Activated T-helper 2 cell treated with anti-CD3 and anti-CD28 coated beads, Interferon-gamma antibody, Interleukin-2, Interleukin-4, amounts not matched to agents 10 μg/mL and 5 μg/mL and 100 μg/mL, durations not matched to agents 14 hours and 24 hours and 36 hours (primary cell): ENCODE data around the gene CAPN5. TPM values are rescaled to one million over a fixed set of nuclear protein-coding genes. Genes with fewer than 3 reads are reported as not detected.
A peak's percentile ranks its signal among the peaks of the same experiment; 100 is the strongest.

Experiments used
- DNase-seq: peaks from one replicate; pipeline ENCODE4 v3.0.0; 2021; ENCODE audit warnings: low spot score
- H3K27ac Mint-ChIP-seq: one replicate; pipeline ENCODE4 v1.8.0; 2021; ENCODE audit warnings: mixed read lengths
- H3K27me3 Mint-ChIP-seq: one replicate; pipeline ENCODE4 v1.8.0; 2021; ENCODE audit warnings: low read depth, mixed read lengths
- H3K36me3 Mint-ChIP-seq: one replicate; pipeline ENCODE4 v1.8.0; 2021; ENCODE audit warnings: low read depth, mixed read lengths
- H3K4me1 Mint-ChIP-seq: one replicate; pipeline ENCODE4 v1.8.0; 2021; ENCODE audit warnings: low read depth, mixed read lengths
- H3K4me3 Mint-ChIP-seq: one replicate; pipeline ENCODE4 v1.8.0; 2021; ENCODE audit warnings: low read depth, mild to moderate bottlenecking, moderate library complexity, mixed read lengths
- H3K9me3 Mint-ChIP-seq: one replicate; pipeline ENCODE4 v1.8.0; 2021; ENCODE audit warnings: mixed read lengths
- intact Hi-C: fragments of 100-400 bp; cut with micrococcal nuclease; formaldehyde crosslinking; loops from one replicate; pipeline ENCODE4 v1.15.1; 2023
- total RNA-seq: library from RNA; stranded (reverse); gene quantifications from 2 replicates; pipeline ENCODE4 v1.2.3, GENCODE V29; 2022

The CAPN5 gene
- total RNA-seq, 1 donor from 2014 or later: 0.55 TPM

DNA sequence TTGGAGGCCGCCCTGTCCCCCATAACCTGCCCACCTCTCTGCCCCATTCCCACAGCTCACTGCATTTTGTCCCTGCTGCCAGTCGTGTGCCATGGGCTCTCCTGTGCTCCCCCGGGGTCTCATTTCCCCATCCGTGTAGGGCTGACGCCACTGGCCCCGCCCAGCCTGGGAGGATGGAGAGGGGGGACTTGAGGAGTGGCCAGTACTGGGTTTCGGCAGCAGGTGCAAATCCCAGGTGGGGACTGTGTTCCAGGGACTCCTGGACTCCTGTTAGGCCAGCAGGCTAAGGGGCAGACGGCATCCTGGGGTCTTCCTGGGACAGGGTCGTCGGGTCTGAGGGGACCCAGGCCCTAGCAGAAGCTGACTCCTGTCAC lies 60.1 kb downstream of the CAPN5 start:
- peaks cover 5% of the 10 kb centered on the region for H3K27me3 Mint-ChIP-seq
- H3K4me1 Mint-ChIP-seq: no peaks in the 10 kb centered on the region
- no peaks in the 10 kb centered on the region for H3K36me3 Mint-ChIP-seq
- DNase-seq: no peak
- no peak overlapping the region for H3K27ac Mint-ChIP-seq
- intact Hi-C loops: loop anchor here (1.0 kb wide), 2 partner anchors 61 to 421 kb away; no protein-coding TSS in a partner anchor
- H3K4me3 Mint-ChIP-seq: no peak overlapping the region
- no peaks in the 10 kb centered on the region for H3K9me3 Mint-ChIP-seq

DNA sequence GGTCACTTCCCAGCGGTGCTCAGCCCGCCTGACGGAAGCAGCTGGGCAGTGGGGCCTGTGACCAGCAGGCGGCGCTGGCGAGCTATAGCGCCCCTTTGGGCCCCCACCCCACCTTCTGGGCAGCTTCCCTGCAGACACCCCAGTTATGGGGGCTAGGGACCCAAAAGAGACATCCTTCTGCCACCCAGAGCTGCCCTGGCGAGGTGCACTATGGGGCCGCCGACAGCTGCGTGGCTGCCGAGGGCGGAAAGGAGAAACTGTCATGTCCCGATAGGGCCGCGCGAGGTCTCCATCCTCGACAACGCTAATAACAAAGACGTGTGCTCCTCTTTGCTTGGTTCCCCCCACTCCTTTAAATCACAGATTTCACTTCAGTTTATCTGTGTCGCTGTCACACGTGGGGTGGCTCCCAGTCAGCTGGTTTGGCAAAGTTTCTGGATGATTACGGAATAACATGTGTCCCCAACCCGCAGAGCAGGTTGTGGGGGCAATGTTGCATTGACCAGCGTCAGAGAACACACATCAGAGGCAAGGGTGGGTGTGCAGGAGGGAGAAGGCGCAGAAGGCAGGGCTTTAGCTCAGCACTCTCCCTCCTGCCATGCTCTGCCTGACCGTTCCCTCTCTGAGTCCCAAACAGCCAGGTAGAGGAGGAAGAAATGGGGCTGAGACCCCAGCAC lies 60.6 kb downstream of the CAPN5 start:
- H3K9me3 Mint-ChIP-seq: no peaks in the 10 kb centered on the region
- intact Hi-C loops: loop anchor here (1.0 kb wide), 2 partner anchors 61 to 421 kb away; no protein-coding TSS in a partner anchor
- no peaks in the 10 kb centered on the region for H3K36me3 Mint-ChIP-seq
- H3K4me1 Mint-ChIP-seq: no peaks in the 10 kb centered on the region
- H3K27me3 Mint-ChIP-seq: peaks cover 5% of the 10 kb centered on the region
- DNase-seq: peak; percentile 31
- peak overlapping the region; percentile 49 for H3K4me3 Mint-ChIP-seq
- H3K27ac Mint-ChIP-seq: no peak overlapping the region

DNA sequence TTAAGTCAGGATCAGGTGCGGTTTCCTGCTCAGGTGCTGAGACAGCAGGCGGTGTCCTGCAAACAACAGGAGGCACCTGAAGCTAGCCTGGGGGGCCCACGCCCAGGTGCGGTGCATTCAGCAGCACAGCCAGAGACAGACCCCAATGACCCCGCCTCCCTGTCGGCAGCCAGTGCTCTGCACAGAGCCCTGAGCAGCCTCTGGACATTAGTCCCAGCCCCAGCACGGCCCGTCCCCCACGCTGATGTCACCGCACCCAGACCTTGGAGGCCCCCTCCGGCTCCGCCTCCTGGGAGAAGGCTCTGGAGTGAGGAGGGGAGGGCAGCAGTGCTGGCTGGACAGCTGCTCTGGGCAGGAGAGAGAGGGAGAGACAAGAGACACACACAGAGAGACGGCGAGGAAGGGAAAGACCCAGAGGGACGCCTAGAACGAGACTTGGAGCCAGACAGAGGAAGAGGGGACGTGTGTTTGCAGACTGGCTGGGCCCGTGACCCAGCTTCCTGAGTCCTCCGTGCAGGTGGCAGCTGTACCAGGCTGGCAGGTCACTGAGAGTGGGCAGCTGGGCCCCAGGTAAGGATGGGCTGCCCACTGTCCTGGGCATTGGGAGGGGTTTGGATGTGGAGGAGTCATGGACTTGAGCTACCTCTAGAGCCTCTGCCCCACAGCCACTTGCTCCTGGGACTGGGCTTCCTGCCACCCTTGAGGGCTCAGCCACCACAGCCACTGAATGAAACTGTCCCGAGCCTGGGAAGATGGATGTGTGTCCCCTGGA lies 61.3 kb downstream of the CAPN5 start, which contains the start of gene MYO7A:
MYO7A (plus strand) TSS at position 327 of the 772 bp plus-strand sequence. CDS start 2,389 bp downstream, outside the sequence.
- Mint-ChIP-seq H3K9me3 (no peaks in the 10 kb centered on the region), H3K27ac (no peak within 1 kb of the TSS), H3K27me3 (peaks cover 5% of the 10 kb centered on the region), H3K36me3 (no peaks in the 10 kb centered on the region), H3K4me3 (peak within 1 kb of the TSS; percentile 49), H3K4me1 (no peaks in the 10 kb centered on the region)
- DNase-seq: no peak
- intact Hi-C loops: loop anchor here (1.0 kb wide), 2 partner anchors 60 to 420 kb away; no protein-coding TSS in a partner anchor

DNA sequence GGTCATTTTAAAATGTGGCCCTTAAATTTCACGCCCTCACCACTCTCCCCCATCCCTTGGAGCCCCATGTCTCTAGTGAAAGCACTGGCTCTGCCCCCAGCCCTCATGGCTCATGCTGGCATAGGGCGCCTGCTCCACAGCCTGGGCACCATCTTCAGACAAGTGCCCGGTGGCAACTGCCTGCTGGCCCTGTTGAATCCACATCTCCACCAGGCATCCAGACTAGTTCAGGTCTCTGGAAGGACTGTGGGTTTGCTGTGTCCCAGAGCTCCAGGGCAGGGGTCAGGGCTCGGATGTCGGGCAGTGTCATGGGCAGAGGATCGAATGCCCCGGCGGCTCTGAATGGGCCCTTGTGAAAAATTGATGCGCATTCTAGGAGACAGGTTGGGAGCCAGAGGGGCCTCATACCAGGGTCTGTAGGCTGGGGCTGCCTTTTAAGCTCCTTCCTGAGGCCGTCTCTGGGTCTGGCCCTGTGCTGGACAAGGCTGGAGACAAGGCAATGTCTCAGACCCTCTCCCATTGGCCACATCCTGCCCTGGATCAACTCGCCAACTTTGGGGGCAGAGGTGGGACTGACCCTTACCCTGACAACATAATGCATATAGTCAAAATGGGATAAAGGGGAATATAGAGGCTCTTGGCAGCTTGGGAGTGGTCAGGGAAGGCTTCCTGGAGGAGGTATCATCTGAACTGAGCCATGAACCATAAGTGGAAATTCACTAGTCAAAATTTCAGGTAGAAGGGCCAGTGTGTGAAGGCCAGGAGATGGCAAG lies 62.5 kb downstream of the CAPN5 start:
- intact Hi-C loops: no loop called here
- H3K4me3 Mint-ChIP-seq: no peak overlapping the region
- DNase-seq: no peak
- H3K27me3 Mint-ChIP-seq: peaks cover 5% of the 10 kb centered on the region
- no peaks in the 10 kb centered on the region for H3K9me3 Mint-ChIP-seq
- H3K36me3 Mint-ChIP-seq: no peaks in the 10 kb centered on the region
- no peak overlapping the region for H3K27ac Mint-ChIP-seq
- H3K4me1 Mint-ChIP-seq: no peaks in the 10 kb centered on the region

DNA sequence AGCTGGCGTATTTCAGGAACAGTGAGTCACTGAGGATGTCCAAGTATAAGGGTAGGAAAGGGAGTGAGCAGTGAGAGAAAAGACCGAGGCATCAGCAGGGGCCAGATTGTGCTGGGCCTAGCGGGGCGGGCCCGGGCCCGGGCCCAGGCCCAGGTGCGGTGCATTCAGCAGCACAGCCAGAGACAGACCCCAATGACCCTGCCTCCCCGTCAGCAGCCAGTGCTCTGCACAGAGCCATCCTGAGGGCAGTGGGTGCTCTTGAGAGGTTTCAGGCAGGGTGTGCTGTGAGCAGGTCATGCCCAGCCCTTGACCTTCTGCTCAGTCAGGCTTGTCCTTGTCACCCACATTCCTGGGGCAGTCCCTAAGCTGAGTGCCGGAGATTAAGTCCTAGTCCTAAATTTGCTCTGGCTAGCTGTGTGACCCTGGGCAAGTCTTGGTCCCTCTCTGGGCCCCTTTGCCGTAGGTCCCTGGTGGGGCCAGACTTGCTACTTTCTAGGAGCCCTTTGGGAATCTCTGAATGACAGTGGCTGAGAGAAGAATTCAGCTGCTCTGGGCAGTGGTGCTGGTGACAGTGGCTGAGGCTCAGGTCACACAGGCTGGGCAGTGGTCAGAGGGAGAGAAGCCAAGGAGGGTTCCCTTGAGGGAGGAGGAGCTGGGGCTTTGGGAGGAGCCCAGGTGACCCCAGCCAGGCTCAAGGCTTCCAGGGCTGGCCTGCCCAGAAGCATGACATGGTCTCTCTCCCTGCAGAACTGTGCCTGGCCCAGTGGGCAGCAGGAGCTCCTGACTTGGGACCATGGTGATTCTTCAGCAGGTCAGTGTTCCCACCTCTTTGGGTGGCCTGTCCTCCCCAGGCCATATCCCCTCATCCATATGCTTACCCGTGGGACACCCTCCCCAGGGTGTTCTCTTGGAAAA lies 63.3 kb downstream of the CAPN5 start:
- intact Hi-C loops: no loop called here
- no peak overlapping the region for H3K4me3 Mint-ChIP-seq
- DNase-seq: no peak

DNA sequence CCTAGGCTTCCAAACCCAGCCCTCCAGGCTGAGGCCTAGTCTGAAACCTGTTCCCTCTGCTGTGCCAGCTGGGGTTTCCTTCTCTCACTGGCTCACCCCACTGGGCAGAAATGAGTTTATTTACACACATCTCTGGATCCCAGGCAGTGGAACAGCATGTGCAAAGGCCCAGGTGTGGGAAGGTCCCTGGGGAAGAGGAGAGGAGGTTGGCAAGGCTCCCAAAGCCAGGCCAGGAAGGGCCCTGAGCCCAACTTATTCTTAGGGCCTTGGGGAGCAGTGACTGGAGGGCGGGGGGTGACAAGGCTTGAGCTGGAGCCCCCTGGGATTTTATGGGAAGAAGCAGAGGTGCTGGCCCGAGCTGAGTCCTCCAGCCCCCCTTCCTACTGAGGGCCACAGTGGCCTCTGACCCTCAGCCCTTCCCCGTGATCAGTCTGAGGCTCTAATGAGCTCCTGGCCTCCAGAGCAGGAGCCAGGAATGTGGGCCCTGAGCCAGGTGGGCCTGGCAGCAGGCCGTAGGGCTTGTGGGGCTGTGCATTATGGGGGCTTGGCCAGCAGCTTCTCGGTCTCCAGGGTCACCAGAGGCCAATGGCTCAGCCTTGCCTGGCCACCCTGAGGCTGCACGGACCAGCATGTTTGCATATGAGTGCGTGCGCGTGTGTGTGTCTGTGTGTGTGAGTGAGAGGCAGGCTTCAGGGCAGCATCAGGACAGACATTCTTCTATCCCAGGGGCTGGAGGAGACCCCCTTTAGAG lies 64.2 kb downstream of the CAPN5 start:
- Mint-ChIP-seq H3K4me3 (no peak overlapping the region), H3K27ac (no peak overlapping the region), H3K36me3 (no peaks in the 10 kb centered on the region), H3K9me3 (no peaks in the 10 kb centered on the region), H3K4me1 (peaks cover 4% of the 10 kb centered on the region), H3K27me3 (peaks cover 5% of the 10 kb centered on the region)
- DNase-seq: no peak
- intact Hi-C loops: no loop called here

More for the DNA sequence above, 63.3 kb downstream of the CAPN5 start:
- Mint-ChIP-seq H3K36me3 (no peaks in the 10 kb centered on the region), H3K27me3 (peaks cover 5% of the 10 kb centered on the region), H3K9me3 (no peaks in the 10 kb centered on the region), H3K27ac (no peak overlapping the region), H3K4me1 (no peaks in the 10 kb centered on the region)

DNA sequence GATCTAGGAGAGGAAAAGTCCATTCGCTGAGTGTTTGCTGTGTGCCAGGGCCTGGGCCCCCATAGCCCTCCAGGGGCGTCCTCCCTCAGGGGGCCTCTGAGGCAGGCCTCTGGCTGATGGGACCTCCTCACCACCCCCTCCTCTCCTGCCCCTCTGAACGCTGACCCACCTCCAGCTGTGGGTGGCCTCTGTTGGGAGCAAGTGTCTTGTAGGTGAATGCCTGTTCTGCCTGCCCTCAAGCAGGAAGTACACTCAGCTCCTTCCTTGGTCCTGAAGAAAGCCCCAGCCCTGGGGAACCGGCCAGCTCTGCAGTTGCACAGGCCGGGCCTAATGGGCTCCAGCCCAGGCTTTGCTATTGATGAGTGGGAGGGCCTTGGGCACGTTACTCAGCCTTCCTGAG lies 64.8 kb downstream of the CAPN5 start:
- Mint-ChIP-seq H3K27me3 (peaks cover 5% of the 10 kb centered on the region), H3K27ac (no peak overlapping the region), H3K9me3 (no peaks in the 10 kb centered on the region), H3K36me3 (no peaks in the 10 kb centered on the region), H3K4me3 (no peak overlapping the region), H3K4me1 (peaks cover 10% of the 10 kb centered on the region)
- DNase-seq: no peak
- intact Hi-C loops: no loop called here

DNA sequence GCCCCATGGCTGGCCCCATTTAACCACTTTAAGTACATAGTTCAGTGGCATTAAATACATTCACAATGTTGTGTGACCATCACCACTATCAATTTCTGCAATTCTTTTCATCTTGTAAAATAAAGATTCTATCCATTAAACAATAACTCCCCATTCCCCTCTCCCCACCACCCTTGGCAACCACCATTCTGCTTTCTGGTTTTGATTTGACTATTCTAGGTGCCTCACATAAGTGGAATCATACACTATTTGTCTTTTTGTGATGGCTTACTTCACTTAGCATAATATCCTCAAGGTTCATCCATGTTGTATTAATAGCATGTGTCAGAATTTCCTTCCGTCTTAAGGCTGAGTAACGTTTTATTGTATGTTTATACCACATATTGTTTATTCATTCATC lies 68.3 kb downstream of the CAPN5 start:
- Mint-ChIP-seq H3K4me1 (peaks cover 14% of the 10 kb centered on the region), H3K9me3 (no peaks in the 10 kb centered on the region), H3K27ac (no peak overlapping the region), H3K36me3 (no peaks in the 10 kb centered on the region), H3K27me3 (peaks cover 15% of the 10 kb centered on the region), H3K4me3 (no peak overlapping the region)
- DNase-seq: no peak
- intact Hi-C loops: no loop called here

DNA sequence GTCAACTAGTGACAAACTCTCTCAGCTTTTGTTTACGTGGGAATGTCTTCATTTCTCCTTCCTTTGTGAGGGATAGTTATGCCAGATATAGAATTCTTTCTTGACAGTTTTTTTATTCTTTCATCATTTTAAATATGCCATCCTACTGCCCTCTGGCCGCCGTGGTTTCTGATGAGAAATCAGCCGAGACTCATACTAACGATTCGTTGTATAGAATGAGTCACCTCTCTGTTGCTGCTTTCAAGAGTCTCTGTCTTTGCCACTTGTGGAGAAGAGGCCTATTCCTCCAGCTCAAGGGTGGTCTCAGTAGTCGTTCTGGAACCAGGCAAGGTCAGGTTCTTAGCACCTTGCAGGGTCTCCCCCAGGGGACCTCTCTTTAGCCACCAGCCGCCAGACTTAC lies 69.3 kb downstream of the CAPN5 start:
- no peak overlapping the region for H3K27ac Mint-ChIP-seq
- intact Hi-C loops: loop anchor here (2.0 kb wide), 1 partner anchor 17 kb away; no protein-coding TSS in a partner anchor

DNA sequence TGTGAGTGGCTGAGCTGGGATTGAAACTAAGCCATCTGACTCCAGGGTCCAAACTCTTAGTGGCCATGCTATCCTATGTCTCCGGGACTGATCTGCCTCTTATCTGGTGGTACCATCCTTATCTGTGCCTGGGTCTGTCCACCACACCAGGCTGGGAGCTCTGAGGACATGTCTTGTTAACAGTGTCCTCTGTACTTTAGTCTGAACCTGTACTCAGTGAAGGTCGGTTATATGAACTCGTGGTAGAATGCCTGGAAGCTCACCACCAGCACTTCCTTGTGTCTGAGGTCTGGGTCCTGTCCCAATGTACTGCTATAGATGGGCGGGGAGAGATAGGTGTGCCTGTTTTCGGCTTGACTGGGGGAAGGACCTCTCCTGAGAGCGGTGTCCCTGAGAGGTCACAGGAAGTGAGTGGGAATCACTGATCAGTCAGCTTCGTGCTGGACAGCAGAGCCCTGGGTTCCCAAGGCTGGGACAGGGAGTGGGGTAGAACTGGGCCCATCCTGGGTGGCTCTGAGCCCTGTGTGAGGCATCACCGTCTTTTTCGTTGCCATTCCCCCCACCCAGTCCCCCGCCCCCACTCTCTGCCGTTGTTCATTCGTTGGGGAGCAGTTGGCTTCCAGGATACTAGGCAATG lies 70.1 kb downstream of the CAPN5 start:
- no peak for DNase-seq
- Mint-ChIP-seq H3K4me1 (peaks cover 19% of the 10 kb centered on the region), H3K27me3 (peaks cover 16% of the 10 kb centered on the region), H3K36me3 (no peaks in the 10 kb centered on the region), H3K9me3 (no peaks in the 10 kb centered on the region), H3K27ac (no peak overlapping the region), H3K4me3 (no peak overlapping the region)
- intact Hi-C loops: loop anchor here (2.0 kb wide), 1 partner anchor 16 kb away; no protein-coding TSS in a partner anchor

More for the DNA sequence above, 69.3 kb downstream of the CAPN5 start:
- no peak for DNase-seq
- Mint-ChIP-seq H3K9me3 (no peaks in the 10 kb centered on the region), H3K4me3 (no peak overlapping the region), H3K27me3 (peaks cover 16% of the 10 kb centered on the region), H3K36me3 (no peaks in the 10 kb centered on the region), H3K4me1 (peaks cover 14% of the 10 kb centered on the region)

DNA sequence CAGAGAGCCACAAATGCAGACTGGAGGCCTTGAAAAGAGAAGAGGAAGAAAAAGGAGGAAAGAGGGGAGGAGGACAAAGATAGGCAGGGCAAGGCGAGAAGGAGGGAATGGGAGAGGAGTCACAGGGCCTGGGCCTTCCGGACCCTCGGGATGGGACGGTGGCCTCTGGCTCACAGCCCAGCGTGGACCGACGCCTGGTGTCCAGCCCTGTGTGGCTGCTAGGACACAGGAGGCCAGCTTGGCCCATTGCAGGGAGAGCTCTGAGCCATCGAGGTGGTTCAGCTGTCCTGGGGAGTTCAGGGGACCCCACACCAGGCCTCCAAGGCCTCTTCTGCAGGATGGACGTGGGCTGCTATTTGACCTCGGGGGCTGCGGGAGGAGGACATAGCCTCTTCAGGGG lies 70.7 kb downstream of the CAPN5 start:
- Mint-ChIP-seq H3K27me3 (peaks cover 16% of the 10 kb centered on the region), H3K9me3 (no peaks in the 10 kb centered on the region), H3K4me3 (no peak overlapping the region), H3K27ac (no peak overlapping the region), H3K4me1 (peaks cover 24% of the 10 kb centered on the region), H3K36me3 (no peaks in the 10 kb centered on the region)
- DNase-seq: no peak
- intact Hi-C loops: loop anchor here (2.0 kb wide), 1 partner anchor 15 kb away; no protein-coding TSS in a partner anchor
